Fibroblast of lung (primary cell): ENCODE measurements around the gene EVI5.

Experiments used
- CTCF ChIP-seq, 2 donors: IDR thresholded peaks in 1 of 2; conservative IDR thresholded peaks in 1 of 2; 1 replicate in 1 of 2; 2 replicates in 1 of 2; pipeline ENCODE4 v1.5.1; 2011 to 2012; ENCODE audit warnings: low read length in 2 of 2, control low read depth in 1 of 2, inconsistent platforms in 1 of 2, low read depth in 1 of 2, mild to moderate bottlenecking in 1 of 2
- EZH2 ChIP-seq: IDR thresholded peaks from 2 replicates; pipeline ENCODE4 v1.5.1; 2012; ENCODE audit warnings: low read length, control low read depth, mild to moderate bottlenecking; ENCODE audit errors: missing control alignments

DNA sequence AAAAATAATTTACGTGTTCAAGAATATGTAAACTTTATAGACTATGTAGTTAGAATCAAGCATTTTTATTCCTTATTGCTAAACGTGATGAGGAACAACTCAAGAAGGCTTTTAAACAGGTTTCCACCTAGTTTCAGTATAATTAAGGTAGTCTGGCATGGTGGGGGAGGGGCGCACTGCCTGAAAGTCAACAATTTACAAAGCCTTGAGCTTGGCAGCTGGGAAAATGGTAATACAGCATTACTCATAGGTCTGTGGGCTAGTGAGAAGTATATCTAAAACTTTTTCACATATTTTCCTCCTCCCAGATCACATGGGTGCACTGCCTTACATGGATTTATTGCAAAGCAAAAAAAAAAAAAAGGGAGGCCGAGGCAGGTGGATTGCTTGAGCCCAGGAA lies 75.2 kb downstream of the EVI5 start:
- TF ChIP-seq CTCF (conservative IDR thresholded peaks at IDR 0.05 in 1 of 2, IDR thresholded peaks at IDR 0.05 in 1 of 2; ENCODE audit: low read depth in 1 of 2, low read length in 2 of 2): no peak
- TF ChIP-seq EZH2: no peak
